ENCODE data around the gene PSD2.

The PSD2 gene

DNA sequence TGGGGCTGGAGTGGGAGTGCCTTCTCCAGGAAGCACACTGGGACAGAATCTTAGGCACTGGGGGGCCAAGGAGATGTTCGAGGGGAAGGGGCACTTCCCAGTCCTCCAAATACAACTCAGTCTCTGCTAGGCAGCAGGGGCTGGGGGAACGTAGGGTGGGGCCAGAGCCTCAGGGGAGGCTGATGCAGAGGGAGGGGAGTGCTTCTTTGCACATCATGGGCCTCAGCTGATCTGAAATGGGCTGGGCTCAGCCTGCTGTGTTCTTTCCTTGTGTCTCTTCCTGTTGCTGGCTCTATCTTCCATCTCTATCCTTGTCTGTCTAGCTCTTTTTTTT, 15.6 kb downstream of the PSD2 start:
- no peak for DNase-seq (ENCODE audit: low read depth)

GRCh38 chr5:139812323-139812722, 16.7 kb downstream of the PSD2 start:
- no peak for DNase-seq (ENCODE audit: low read depth)

DNA sequence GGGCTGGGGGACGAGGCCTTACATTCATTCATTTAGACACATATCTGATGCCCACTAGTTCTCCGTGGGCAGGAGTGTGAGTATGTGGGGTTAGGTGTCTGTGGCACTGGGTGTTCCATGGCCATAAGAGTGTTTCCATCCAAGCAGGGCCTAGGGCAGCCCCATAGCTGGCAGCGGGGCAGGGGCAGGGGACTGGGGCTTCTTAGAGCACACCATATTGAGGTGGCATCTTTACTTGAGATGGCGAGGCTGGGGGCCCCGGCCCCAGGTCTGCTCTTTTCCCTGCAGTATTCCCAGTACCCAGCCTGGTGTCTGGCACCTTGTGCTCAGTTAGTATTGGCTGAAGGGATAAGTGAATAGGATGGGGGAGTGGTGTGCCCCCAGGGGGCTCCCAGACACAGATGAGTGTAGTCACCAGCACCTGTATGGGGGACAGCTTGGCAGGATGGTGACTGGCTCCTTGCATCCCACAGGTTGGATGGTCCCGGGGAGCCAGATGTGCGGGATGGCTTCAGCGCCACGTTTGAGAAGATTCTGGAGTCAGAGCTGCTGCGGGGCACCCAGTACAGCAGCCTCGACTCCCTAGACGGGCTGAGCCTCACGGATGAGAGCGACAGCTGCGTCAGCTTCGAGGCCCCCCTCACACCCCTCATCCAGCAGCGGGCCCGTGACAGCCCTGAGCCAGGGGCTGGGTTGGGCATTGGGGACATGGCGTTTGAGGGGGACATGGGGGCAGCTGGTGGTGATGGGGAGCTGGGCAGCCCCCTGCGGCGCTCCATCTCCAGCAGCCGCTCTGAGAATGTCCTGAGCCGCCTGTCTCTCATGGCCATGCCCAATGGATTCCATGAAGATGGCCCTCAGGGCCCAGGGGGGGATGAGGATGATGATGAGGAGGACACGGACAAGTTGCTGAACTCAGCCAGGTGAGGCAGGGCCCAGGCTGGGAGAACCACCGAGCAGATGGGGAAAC, 17.5 kb downstream of the PSD2 start:
- no peak for DNase-seq (ENCODE audit: low read depth)

DNA sequence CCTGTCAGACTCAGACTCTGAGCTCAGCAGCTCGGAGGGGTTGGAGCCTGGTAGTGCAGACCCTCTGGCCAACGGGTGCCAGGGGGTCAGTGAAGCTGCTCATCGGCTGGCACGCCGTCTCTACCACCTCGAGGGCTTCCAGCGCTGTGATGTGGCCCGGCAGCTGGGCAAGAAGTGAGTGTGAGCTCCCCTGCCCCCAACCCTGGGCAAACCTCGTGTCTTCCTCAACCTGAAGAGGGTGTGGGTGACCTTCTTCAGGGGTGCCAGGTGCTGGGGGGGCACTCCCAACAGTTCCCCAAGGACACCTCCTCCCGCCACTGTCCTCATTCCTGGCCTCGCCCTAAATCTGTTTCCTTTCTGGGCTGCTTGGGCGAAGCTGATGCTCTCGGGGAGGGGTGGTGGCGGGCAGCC, 18.6 kb downstream of the PSD2 start:
- DNase-seq (ENCODE audit: low read depth) = no peak

- no peak for DNase-seq (ENCODE audit: low read depth)
Measured at GRCh38 chr5:139814704-139815280, 19.2 kb downstream of the PSD2 start.

- DNase-seq (ENCODE audit: low read depth) = no peak
Measured at GRCh38 chr5:139816566-139816965, 21.0 kb downstream of the PSD2 start.

GRCh38 chr5:139817362-139817761, 21.8 kb downstream of the PSD2 start:
- no peak for DNase-seq (ENCODE audit: low read depth)

- no peak for DNase-seq (ENCODE audit: low read depth)
Measured at GRCh38 chr5:139817970-139818369, 22.4 kb downstream of the PSD2 start.

- DNase-seq (ENCODE audit: low read depth) = no peak
Measured at GRCh38 chr5:139820130-139820529, 24.5 kb downstream of the PSD2 start.

DNA sequence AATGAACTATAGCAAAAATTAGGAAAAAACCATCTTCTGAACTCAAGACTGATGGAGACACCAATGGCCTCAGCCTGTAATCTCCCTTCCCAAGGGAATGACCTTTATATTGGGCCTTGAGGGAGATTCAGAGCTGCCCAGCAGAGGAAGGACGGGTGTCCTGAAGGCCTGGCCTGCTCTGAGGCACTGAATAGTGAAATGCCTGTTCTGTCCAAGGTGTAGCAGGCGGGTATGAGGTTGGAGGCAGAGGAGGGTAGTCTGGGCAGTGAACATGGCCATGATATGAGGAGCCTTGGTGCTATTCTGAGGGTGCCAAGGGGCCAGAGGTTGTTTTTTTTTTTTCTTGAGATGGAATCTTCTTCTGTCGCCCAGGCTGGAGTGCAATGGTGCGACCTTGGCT, 25.0 kb downstream of the PSD2 start:
- no peak for DNase-seq (ENCODE audit: low read depth)

GRCh38 chr5:139821806-139822552, 26.4 kb downstream of the PSD2 start:
- DNase-seq (ENCODE audit: low read depth) = no peak

DNA sequence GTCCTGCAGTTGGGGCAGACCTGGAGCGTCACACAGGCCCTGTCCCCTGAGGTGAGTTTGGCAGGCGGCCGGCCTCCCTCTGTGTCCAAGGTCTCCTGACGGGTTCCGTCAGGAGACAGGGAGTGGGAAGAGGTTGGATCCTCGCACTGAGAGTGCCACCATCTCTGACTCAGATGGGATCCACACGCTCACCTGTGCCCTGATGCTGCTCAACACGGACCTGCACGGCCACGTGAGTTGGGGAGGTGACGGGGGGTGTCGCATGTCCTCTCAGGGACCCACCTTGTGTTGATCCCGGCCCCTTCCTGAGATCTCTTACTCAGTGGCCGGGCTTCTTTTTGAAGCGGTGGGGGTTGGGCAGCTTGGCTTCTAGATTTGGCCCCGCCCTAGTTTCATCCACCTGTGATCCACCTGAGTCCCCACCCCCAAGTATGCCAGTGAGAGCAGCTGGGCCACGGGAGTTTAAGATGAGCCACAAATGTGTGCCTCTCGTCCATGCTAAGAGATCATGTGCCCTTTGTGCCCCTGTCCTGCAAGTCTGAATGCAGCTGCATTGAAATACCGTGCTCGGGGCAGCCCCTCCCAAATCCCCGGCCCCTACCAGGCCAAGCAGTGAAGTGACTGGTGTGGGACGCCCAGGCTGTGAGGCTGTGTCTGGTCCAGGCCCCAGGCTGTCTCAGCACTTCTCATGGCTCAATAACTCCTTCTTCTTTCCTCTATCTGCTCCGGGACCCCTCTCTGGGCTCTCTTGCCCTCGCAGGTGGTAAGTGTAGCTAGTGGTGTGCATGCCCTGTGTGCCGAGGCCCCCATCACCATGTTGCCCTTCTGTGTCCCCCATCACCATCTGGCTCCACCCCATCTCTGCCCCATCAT, 27.2 kb downstream of the PSD2 start:
- no peak for DNase-seq (ENCODE audit: low read depth)

DNA sequence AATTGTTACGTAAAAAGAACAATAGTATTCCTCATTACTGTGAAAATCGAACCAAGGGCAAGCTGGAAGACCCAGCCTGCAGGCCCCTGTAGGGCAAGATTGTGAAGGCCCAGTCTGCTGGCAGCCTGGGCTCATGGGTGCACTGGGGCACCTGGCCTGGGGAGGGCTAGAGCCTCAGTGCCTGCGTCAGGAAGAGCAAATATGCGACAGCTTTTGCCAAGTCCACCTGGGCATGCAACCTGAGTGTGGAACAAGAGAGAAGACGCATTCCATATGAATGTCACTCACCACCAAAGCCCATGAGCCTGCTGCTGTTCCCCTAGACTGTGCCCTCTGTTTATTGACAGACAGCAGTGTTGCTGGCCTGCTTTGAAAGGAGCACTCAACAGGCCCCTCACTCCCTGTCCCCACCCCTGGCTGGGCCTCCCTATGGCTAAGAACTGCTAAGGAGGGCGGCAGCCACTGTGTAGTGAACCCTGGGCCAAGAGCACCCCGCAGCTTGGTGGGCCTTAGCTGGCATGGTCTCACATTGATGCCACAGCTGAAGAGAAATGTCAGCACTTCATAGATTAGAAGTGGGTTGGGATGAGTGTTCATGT, 28.2 kb downstream of the PSD2 start:
- no peak for DNase-seq (ENCODE audit: low read depth)

- DNase-seq (ENCODE audit: low read depth) = no peak
Measured at GRCh38 chr5:139825690-139826089, 30.1 kb downstream of the PSD2 start.

- DNase-seq (ENCODE audit: low read depth) = no peak
Measured at GRCh38 chr5:139828207-139828895, 32.7 kb downstream of the PSD2 start.

DNA sequence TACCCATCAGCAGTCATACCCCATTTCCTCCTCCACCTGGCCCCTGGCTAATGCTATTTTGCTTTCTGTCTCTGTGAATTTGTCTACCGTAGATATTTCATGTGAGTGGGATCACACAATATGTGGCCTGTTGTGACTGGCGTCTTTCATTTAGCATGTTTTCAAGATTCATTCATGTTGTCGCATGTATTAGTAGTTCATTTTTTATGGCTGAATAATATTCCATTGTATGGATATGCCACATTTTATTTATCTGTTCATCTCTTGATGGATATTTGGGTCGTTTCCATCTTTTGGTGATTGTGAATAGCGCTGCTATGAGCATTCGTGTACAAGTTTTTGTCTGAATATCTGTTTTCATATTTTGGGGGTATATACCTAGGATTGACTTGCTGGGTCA, 33.9 kb downstream of the PSD2 start:
- no peak for DNase-seq (ENCODE audit: low read depth)

DNA sequence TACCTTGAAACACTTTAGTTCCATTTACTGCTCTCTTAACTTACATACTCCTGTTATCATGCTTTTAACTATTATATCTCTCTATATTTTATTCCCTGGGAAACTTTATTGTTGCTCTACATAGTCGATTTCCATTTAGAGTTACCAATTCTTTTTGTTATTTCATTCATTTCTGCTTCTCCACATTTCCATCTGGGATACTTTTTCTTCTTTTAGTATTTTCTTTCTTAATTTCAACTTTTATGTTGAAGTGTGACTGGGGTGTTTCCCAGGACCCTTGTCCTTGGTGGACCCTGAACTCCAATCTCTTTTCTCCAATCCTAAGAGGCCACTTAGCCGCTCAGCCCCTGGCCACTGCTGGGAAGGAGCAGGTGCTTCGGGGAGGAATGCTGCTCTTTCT, 36.0 kb downstream of the PSD2 start:
- no peak for DNase-seq (ENCODE audit: low read depth)

GRCh38 chr5:139833525-139833924, 37.9 kb downstream of the PSD2 start:
- DNase-seq (ENCODE audit: low read depth) = no peak

DNA sequence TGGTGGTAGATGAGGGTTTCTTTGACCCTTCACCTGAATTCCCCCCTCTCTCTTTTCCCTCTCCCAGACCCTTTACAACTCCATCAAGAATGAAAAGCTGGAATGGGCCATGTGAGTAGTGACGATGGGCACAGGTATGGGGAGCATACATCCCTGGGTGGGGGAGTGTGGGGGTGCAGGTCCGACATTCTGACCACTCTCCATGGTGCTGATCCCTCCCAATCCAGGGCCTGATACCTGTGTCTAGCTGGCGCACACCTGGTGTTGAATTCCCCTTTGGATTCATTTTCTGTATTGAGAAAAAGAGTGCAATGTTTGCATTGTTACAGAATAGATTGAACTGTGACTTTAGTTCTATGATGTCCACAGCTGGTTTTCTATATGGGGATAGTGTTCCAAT, 40.0 kb downstream of the PSD2 start:
- DNase-seq (ENCODE audit: low read depth) = no peak

GRCh38 chr5:139836469-139837208, 41.0 kb downstream of the PSD2 start:
- no peak for DNase-seq (ENCODE audit: low read depth)
